IPS-NIHi11 (cell line): Measurements from ENCODE around the gene CRISPLD2.

Source experiments
- DNase-seq: peaks from one replicate; pipeline ENCODE4 v3.0.0; 2012; ENCODE audit warnings: mixed read lengths, low spot score

CRISPLD2 gene

DNA sequence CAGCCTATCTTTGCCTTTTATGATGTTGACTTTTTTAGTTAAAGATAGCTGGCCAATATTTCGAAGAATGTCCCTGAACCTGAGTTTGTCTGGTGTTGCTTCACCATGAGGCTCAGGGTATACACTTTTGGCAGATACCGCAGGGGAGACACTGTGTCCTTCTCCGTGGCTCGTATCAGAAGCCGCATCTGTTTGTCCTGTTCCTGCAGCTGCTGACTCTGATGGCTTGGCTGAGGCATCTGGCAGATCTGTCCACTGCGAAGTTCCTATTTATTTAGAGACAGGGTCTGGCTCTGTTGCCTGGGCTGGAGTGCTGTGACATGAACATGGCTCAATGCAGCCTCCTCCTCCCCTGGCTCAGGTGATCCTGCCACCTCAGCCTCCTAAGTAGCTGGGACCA, 93.5 kb downstream of the CRISPLD2 start:
- no peak for DNase-seq

DNA sequence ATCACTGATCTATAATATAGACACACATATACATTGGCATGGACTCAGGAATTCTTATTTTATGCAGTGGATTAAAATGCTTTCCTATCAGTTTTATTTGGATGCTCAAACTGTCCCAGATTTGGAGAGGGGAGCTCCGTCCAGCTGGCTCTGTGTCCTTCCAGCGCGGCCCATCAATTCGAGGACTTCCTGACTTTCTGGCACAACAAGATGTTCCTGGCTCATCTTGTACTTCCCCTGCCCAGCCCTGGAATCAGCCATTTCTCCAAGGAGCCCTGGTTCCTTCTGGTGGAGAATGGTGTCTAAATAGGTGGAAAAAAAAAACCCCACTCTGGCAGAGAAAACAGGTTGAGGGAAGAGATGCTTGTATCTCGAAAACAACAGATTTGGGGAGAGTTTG, 94.5 kb downstream of the CRISPLD2 start:
- no peak for DNase-seq

GRCh38 chr16:84916178-84916577, 96.4 kb downstream of the CRISPLD2 start:
- no peak for DNase-seq

DNA sequence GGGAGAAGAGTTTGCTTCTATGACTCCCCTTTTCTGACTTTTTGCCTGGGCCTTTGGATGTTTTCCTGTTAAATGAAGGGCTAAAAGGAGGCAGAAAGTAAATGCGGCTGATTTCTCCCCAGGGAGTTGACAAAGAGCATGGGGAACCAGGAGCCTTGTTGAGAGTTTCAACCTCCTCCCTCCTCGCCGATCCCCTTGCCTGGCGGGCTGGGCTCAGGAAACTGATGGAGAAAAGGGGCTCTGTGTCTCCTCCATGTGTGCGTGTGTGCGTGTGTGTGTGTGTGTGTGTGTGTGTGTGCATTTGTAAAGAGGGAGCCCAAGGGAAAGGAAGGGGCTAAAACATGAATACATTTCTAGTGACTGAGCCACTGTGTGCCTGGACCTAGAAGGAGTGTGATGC, 97.1 kb downstream of the CRISPLD2 start:
- DNase-seq, result no peak

- no peak for DNase-seq
Observed at GRCh38 chr16:84917492-84917891, 97.7 kb downstream of the CRISPLD2 start.

- DNase-seq, result no peak
Observed at GRCh38 chr16:84918006-84918909, 98.5 kb downstream of the CRISPLD2 start.

DNA sequence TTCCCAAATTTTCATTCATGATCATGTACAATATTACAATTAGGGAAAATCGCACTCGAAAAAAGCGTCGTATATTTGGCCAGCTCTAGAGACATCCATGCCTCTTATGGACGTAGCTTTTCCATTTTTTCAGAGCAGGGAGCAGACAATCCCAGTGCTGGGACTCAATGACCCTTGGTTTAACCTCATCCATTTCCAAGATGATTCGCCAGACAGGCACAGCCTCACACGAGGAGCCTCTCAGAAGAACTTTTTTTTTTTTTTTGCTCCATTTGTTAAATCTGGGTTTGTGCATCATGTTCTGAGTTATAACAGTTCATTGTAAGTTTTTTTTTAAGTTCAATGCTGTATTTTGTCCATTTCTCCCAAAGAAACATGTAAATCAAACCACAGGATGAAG, 99.5 kb downstream of the CRISPLD2 start:
- DNase-seq, result no peak

DNA sequence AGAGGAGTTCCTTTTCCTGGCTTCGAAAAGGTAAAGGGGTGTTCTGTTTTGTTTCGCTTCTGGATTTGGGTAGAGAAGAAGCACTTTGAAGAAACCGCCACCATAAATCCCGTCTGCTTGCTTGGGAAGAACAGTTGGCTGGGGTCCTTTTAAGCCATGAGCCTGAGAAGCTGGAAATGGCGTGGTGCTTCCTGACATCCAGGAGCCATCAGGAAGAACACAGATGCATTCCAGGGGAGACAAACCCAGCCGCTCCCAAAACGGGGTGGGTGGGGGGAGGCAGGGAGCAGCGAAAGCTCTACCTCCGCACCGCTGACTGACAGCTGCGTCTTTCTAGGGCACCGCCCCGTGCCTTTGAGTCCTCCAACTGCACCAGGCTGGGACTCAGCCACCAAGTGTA, 99.9 kb downstream of the CRISPLD2 start:
- no peak for DNase-seq

DNA sequence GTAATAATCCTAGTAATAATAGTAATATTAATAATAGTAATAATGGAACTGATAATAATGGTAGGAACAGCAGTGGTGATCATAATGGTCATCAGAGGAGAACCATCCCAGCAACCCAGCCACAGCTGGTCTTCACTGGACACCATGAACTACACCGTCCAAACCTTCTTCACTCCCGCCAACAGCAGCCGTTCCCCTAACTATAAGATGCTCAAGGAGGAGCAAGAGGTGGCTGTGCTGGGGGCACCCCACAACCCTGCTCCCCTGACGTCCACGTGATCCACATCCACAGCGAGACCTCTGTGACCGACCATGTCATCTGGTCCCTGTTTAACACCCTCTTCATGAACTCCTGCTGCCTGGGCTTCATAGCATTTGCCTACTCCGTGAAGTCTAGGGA, 100.5 kb downstream of the CRISPLD2 start:
- no peak for DNase-seq

GRCh38 chr16:84922351-84923120, 102.8 kb downstream of the CRISPLD2 start:
- DNase-seq, result no peak

GRCh38 chr16:84924331-84925091, 104.7 kb downstream of the CRISPLD2 start:
- peak; percentile 39 for DNase-seq

GRCh38 chr16:84925092-84925772, 105.4 kb downstream of the CRISPLD2 start:
- DNase-seq, result peak; percentile 80

DNA sequence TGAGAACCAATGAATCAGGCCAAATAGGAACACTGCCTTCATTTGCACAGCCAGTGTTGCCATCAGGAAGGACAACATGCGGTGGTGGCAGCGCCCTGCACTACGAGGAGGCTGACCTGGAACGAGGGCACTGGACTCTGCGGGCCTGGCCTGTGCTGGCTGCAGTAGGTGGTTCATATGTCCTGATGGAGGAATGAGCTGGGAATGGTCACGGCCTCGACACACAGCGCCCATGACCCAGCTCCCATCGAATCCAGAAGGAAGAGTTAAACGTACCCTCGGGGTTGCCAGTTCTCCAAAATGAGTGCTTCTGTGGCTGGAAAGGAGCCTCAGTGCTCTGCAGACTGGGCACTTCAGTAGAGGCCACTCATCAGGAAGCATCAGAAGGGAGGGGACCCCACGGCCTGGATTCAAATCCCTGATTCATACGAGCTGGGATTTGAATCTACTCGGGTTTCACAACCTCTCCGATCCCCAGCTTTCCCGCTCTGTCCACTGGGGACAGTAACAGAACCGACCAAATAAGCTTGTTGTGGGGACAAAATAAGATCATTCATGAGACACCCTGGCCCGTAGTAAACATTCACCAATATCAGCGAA, 106.1 kb downstream of the CRISPLD2 start:
- no peak for DNase-seq

DNA sequence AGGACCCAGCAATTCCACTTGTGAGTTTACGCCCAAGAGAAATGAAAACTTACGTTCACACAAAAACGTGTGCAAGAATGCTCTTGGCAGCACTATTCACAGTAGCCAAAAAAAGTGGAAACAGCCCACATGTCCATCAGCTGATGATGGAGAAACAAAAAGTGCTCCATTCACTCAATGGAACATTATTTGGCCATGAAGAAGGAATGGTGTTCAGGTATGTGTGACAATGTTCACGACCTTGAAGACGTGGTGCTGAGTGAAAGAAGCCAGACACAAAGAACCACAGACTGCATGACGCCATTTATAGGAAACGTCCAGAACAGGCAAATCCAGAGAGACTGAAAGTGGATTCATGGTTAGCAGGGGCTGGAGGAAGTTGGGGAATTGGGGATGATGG, 106.7 kb downstream of the CRISPLD2 start:
- no peak for DNase-seq

GRCh38 chr16:84927621-84928591, 108.1 kb downstream of the CRISPLD2 start:
- DNase-seq, result no peak

GRCh38 chr16:84928679-84929420, 109.1 kb downstream of the CRISPLD2 start:
- no peak for DNase-seq

GRCh38 chr16:84929421-84930297, 109.9 kb downstream of the CRISPLD2 start:
- no peak for DNase-seq

DNA sequence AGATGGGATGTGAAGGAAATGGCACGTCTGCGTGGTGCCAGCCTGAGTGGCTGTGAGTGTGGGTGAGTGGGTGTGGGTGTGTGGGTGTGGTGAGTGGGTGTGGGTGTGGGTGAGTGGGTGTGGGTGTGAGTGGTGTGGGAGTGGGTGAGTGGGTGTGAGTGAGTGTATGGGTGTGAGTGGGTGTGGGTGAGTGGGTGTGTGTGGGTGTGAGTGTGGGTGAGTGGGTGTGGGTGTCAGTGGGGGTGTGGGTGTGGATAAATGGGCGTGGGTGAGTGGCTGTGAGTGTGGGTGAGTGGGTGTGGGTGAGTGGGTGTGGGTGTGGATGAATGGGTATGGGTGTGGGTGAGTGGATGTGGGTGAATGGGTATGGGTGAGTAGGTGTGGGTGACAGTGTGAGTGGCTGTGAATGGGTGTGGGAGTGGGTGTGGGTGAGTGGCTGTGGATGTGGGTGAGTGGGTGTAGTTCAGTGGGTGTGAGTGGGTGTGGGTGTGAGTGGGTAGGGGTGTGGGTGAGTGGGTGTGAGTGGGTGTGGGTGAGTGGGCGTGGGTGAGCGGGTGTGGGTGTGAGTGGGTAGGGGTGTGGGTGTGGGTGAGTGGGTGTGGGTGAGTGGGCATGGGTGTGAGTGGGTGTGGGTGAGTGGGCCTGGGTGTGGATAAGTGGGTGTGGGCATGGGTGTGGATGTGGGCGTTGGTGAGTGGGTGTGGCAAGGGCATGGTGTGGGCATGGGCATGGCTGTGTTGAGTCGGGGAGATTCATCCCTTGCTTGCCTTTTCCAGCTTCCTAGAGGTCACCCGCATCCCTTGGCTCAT, 110.7 kb downstream of the CRISPLD2 start:
- DNase-seq, result no peak
